Measurements from ENCODE around the gene PLOD1. TPM values are rescaled to one million over a fixed set of nuclear protein-coding genes. Genes with fewer than 3 reads are reported as not detected.
"Not testable (repeated sequence)": the region's sequence is repeated elsewhere in the genome, so short reads cannot be mapped to it uniquely, and the experiment has no call there.

Gene PLOD1
- total RNA-seq, 4 donors from 2014 or later, result 14.6 to 324 (median 55.8) TPM

GRCh38 chr1:11908095-11908675 is 26.3 kb upstream of the PLOD1 start:
- intact Hi-C loops (cut with DNase I; ENCODE audit: low total_unique reads), result no loop called here
- H3K27me3 ChIP-seq, result no peaks in the 10 kb centered on the region
- peak overlapping the region; percentile 53 to 73 for H3K4me3 ChIP-seq
- H3K9me3 ChIP-seq, result no peaks in the 10 kb centered on the region
- peak overlapping the region; percentile 96 to 100 for H3K27ac ChIP-seq
- peak in 1 of 2 donors; percentile 70 for DNase-seq
- no peaks in the 10 kb centered on the region for H3K36me3 ChIP-seq
- TF ChIP-seq POLR2A (IDR thresholded peaks at IDR 0.05), result peak; percentile 90 to 92
- no peak for TF ChIP-seq CTCF (IDR thresholded peaks at IDR 0.05)
- H3K4me1 ChIP-seq, result no peaks in the 10 kb centered on the region

GRCh38 chr1:11910914-11911228 is 23.6 kb upstream of the PLOD1 start:
- H3K27me3 ChIP-seq; H3K27ac ChIP-seq; H3K9me3 ChIP-seq; H3K36me3 ChIP-seq; DNase-seq; intact Hi-C loops (cut with DNase I; ENCODE audit: low total_unique reads); H3K4me1 ChIP-seq; H3K4me3 ChIP-seq: not testable (repeated sequence)

GRCh38 chr1:11912000-11912399 is 22.5 kb upstream of the PLOD1 start:
- Histone ChIP-seq H3K4me1 (no peaks in the 10 kb centered on the region), H3K9me3 (no peaks in the 10 kb centered on the region), H3K36me3 (no peaks in the 10 kb centered on the region), H3K27ac (peak overlapping the region; percentile 29 to 31), H3K4me3 (no peak overlapping the region), H3K27me3 (no peaks in the 10 kb centered on the region)
- intact Hi-C loops (cut with DNase I; ENCODE audit: low total_unique reads), result no loop called here
- TF ChIP-seq POLR2A (IDR thresholded peaks at IDR 0.05) (no peak), CTCF (IDR thresholded peaks at IDR 0.05) (no peak)
- DNase-seq, result no peak

- H3K4me1 ChIP-seq; intact Hi-C loops (cut with DNase I; ENCODE audit: low total_unique reads); H3K4me3 ChIP-seq; H3K36me3 ChIP-seq; H3K27me3 ChIP-seq; H3K9me3 ChIP-seq: not testable (repeated sequence)
- DNase-seq, result peak; percentile 43 to 46
- peak overlapping the region; percentile 29 to 31 for H3K27ac ChIP-seq
These were observed 21.9 kb upstream of the PLOD1 start for GRCh38 chr1:11912482-11913216.

GRCh38 chr1:11913291-11913690 is 21.2 kb upstream of the PLOD1 start:
- H3K36me3 ChIP-seq, result no peaks in the 10 kb centered on the region
- peaks cover 0 to 5% of the 10 kb centered on the region in 2 donors for H3K4me1 ChIP-seq
- peak overlapping the region in 1 of 2 donors; percentile 31 for H3K27ac ChIP-seq
- H3K27me3 ChIP-seq, result no peaks in the 10 kb centered on the region
- H3K4me3 ChIP-seq, result no peak overlapping the region
- H3K9me3 ChIP-seq, result no peaks in the 10 kb centered on the region
- TF ChIP-seq POLR2A (IDR thresholded peaks at IDR 0.05), result no peak
- intact Hi-C loops (cut with DNase I; ENCODE audit: low total_unique reads), result no loop called here
- DNase-seq, result no peak

- no peaks in the 10 kb centered on the region for H3K27me3 ChIP-seq
- no peak for TF ChIP-seq CTCF (IDR thresholded peaks at IDR 0.05)
- TF ChIP-seq POLR2A (IDR thresholded peaks at IDR 0.05), result no peak
- H3K4me1 ChIP-seq, result peaks cover 0 to 8% of the 10 kb centered on the region in 2 donors
- H3K36me3 ChIP-seq, result no peaks in the 10 kb centered on the region
- H3K9me3 ChIP-seq, result no peaks in the 10 kb centered on the region
- intact Hi-C loops (cut with DNase I; ENCODE audit: low total_unique reads), result no loop called here
- H3K27ac ChIP-seq, result no peak overlapping the region
- no peak for DNase-seq
- no peak overlapping the region for H3K4me3 ChIP-seq
These were observed 20.5 kb upstream of the PLOD1 start for GRCh38 chr1:11914024-11914423.

Data from uterus (tissue), 4 donors.